Stimulated activated naive CD8-positive, alpha-beta T cell treated with anti-CD3 and anti-CD28 coated beads, Interleukin-15, Interleukin-2, amounts not matched to agents 100 U/mL and 50 U/mL, for 24 hours (primary cell): ENCODE measurements around the gene LIPN.
A peak's percentile ranks its signal among the peaks of the same experiment; 100 is the strongest.

Experiments
- ATAC-seq: fragments of 150-1000 bp; cut with Tn5 transposase; one replicate; pipeline ENCODE4 v1.10.0; 2021
- DNase-seq: peaks from one replicate; pipeline ENCODE4 v3.0.0; 2021

LIPN gene

DNA sequence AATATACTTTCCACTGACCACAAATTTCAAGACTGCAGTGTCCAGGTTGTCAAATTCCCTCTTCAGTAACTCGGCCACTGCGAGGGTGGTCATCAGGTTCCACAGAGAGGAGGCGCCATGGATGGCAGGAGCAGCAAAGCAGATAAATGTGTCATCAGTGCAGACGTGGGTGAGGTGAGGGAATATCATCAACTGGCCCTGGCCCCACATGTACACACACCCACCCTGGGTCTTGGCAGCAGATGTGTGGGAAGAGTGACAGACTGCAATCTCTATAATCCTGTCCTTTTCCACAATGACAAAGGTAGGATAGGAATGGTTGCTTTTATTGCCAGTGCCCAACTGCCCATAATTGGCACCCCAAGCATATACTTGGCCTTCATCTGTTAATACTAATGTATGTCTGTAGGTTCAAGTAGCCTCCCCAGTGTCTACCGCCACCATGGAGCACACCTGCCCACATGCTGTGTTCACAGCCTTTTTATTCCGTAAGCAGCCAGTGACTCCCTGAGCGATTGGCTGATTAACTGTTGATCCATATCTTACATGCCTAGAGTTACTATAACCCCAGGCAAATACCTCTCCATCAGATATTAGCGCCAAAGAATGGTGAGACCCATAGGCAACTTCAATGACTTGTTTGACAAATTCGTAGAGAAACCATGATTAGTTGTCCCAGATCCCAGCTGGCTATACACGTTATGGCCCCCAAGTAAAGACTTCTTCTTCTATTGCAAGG is 26.4 kb downstream of the LIPN start:
- ATAC-seq (no peak), DNase-seq (no peak)

DNA sequence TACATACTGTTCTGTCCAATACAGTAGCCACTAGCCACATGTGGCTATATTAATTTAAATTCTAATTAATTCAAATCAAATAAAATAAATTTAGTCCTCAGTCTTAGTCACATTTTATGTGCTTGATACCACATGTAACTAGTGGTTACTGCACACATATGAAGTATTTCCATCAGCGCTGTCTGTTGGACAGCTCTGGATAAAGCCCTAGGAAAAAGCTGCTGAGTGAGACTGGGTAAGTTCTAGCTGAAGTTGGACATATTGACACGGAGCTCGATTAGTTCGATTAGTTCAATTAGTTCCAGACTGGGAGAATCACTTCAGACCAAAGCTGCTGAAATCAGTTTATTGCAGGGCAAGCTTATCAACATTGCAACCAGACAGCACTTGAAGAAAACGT is 27.6 kb downstream of the LIPN start:
- no peak for DNase-seq
- no peak for ATAC-seq

DNA sequence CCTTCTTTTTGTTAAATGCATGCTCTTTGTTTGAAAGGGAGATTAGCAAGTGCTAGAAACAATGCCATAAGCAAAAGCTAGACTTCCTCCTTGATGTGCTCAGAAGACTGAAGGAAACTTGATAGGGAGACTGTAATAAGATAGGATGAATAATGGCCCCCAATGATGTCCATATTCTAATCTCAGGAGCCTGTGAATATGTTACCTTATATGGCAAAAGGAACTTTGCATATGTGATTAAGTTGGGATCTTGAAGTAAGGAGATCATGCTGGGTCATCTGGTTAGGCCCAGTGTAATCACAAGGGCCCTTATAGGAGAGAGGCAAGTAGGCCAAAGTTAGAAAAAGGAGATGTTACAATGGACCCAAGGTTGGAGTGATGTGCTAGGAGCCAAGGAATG is 29.1 kb downstream of the LIPN start:
- DNase-seq (no peak), ATAC-seq (no peak)

DNA sequence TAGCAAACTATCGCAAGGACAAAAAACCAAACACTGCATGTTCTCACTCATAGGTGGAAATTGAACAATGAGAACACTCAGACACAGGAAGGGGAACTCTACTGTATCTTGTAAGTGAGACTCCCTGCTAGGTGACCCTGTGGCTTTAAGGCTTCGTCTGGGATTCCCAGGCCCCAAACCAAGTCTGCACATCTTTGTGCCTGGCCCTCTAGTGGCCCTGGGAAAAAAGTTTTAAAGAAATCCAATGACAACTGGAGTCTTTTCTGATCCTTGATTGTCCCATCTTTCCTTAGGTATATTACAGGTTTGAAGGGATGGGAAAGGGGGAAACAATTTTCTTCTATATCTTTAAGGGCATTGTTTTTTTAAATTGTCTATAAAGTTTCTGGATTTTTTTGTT is 32.1 kb downstream of the LIPN start:
- ATAC-seq (peak; percentile 54), DNase-seq (peak; percentile 20)

DNA sequence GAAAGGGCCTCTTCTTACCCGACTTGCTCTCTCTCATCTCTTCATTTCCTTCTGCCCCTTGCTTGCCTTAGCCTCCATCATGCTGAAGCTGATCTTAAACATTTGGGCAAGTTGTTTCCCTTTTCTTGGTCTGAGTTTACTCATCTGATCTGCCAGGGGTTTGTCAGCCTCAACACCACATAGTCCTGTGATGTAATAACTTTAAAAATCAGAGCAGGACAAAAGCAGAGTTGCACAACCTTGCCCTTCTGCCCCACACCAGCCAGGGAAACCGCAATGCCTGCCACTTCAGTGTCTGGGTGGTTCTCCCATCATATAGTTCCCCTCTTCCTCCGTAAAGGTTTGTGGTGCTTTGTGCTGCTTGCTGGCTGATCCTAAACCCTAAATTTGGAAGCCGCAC is 32.8 kb downstream of the LIPN start:
- ATAC-seq (peak; percentile 21), DNase-seq (peak; percentile 14)

DNA sequence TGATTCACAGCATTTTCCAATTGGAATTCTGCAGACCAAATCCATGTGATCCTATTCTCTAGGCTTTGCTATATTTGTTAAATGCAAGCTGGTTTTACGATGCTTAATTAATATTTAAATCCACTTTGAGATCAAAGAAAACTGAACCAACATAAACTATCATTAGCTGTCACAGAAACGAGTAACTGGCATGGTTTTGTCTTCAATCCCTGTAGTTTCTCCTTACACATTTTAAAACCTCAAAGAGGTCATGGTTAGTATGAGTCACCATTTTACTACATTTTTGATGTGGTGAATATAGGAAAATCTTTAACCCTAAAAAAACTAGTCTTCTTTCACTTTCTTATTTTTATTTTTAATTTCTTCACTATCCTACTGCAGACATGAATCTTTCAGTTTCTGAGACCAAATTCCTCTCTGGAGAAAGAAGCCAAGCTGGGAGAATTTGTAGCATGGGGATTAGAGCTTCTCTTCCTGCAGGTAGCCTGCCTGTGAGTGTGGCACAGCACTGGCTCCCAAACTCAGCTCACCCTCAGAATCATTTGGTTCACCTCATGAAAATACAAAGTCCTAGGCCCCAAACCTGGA is 34.0 kb downstream of the LIPN start:
- no peak for DNase-seq
- ATAC-seq: peak; percentile 87

DNA sequence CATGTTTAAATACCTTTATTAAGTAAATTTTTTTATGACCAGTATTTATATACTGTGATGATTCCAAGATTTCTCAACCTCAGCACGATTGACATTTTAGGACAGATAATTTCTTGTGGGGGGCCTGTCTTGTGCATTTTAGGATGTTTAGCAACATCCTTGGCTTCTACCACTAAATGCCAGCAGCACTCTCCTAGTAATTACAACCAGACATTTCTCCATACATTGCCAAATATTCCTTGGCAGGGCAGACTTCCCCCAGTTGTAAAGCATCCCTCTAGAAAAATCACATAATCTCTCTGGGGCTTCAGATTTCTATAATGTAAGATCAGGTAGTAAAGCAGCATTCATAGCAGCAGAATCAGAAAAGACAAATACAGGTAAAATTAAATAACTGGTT is 34.9 kb downstream of the LIPN start:
- DNase-seq (no peak), ATAC-seq (no peak)

DNA sequence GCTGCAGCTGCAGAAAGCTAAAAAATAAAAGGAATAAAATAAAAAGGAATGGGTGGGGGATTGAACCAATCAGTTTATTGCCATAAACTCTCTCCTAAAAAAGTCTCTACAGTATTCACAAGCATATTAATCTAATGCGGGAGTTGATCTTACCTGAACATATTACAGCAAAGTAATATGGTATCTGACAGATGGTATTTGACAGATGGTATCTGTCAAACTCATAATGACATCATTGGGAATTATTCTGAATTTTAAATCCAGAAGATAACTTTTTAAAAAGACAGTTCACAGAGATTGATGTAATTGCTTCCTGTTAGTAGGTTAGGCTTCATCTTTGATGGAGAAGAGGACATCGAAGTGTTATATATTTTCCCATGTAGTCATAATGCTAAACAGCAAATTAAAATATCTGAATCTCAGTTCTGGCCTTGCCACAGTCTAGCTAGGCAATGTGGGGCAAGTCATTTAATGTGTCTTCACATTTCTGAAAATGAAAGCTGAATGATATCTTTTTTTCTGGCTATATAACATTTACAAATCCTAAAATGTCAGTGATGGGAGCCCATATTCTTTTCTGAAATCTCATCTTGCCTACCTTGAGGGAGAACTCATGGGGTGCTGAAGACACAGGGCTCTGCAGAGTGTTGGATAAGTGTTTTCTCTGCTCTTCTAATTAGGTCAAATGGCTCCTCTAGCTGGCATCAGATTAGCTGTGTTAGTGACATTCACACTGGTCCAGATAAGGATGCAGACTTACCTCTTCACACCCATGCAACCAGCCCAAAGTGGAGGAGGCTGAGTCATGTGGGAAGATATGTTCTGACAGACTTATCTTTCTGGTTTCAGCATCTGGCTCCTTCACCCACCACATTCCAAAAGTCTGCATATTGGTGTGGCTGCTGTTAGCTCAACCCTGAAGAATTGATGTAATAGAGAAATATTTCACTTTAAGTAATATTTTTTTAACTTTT is 40.6 kb downstream of the LIPN start:
- ATAC-seq: peak; percentile 90
- peak; percentile 27 for DNase-seq

DNA sequence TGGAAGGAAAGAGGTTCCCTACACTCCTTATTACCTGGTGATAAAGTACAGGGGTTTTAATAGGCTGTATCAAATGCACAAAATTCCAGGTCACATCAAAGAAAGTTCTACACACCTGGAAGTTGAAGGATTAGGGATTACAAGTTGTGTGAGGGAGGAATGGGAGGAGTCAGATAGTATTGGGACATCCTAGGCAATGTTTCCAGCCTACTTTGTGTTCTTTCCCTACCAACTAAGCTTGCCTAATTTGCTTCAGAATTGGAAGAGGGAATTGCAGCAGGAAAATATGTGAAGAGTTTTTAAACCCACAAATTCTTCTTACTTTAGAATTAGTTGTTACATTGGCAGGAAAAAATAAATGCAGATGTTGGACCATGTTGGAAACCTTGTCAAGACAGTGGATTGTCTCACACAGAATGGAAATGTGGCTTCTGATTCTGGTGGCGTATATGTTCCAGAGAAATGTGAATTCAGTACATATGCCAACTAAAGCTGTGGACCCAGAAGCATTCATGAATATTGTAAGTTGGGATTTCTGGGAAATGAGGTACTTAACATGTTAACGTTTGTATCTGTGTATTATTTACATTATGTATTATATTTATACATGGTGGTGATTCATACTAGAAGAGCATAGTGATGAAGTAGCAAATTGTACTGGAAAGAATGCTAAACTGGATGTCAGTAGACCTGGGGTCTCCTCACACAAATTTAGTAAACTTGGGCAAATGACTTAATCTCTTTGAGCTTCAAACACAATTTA is 42.9 kb downstream of the LIPN start, which contains the start of gene LIPM:
Gene LIPM (plus strand): TSS at position 208 of the 763 bp plus-strand sequence. CDS start 167 bp downstream, at position 375.
- no peak for DNase-seq
- ATAC-seq: no peak

DNA sequence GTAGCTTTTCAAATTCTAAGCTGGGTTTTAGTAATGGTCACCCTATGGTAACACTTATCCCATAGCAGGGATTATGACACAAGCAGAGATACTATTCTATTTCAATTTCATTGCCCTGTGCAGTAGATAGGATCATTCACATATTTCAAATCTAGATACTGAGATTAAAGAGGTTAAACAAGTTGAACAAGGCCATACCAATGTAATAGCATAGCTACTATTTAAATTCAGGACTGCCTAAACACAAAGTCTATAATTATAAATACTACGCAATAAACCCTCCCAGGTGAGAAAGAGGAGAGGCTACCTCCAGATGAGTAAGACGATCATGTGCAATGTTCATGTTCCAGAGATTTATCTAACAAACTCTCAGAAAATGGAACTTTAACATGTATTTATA is 43.8 kb downstream of the LIPN start:
- no peak for DNase-seq
- ATAC-seq: no peak

DNA sequence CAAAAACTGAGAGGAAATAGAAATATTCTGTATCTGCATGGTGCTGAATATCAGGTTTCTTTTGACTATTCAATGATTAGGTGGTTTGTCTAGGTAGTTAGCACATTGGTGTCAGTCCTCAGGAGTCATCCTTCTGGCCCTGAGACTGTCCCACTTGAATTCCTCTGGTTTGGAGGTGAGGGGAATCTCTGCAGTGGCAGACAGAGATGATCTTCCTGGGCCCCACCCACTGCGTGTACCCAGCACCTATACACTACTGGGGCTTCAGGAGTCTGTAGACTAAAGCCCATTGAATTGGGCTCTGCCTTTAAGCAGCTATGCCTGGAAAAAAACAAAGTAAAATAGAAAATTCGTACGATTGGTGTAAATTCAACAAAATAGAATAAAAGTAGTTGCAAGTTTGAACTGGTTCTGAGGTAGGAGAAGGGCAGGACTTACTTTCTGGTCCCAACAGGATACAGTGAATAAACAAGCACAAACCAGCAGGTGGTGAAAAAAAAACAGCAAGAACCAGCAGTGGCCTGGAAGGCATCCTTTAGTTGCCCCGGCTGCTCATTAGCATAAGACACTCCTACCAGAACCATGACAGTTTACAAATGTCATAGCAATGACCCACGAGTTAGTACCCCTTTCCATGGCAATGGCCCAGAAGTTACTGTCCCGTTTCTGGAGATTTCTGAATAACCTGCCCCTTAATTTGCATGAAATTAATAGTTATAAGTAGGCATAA is 44.4 kb downstream of the LIPN start:
- DNase-seq (no peak), ATAC-seq (no peak)

DNA sequence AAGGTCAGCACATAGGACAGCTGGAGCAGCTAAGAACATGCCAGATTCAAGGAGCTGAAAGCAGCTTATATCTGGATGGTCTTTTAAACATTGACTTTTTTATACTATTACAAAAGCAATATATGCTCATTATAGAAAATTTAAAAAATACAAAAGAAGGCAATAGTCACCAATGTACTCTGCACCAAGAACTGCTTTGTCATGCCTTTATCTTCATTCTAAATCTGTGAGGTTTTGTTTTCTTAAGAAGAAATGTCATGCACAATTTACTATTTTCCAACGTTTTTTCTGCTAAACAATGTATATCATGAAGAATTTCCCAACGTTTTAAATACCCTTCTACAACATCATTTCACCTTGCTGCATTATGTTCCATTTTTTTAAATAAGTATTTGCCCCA is 45.5 kb downstream of the LIPN start:
- no peak for ATAC-seq
- no peak for DNase-seq

DNA sequence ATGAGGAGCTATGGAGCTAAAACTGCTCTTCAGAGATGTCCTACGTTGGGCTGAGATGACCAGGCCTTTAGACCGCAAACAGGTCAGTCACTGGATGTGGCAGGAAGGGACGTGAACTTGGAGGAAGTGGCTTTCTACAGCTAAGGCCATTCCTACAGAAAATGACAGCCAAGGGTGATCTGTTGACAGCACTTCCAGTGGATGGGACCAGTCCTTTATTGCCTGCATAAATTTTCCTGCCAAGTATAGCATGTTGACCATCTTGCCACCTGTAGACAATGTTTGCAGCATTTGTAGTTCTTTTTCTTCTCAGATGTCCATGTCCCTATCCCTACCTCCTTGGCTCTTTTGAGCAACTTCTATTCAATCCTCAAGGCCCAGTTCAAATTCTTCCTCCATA is 46.1 kb downstream of the LIPN start:
- no peak for ATAC-seq
- DNase-seq: no peak

DNA sequence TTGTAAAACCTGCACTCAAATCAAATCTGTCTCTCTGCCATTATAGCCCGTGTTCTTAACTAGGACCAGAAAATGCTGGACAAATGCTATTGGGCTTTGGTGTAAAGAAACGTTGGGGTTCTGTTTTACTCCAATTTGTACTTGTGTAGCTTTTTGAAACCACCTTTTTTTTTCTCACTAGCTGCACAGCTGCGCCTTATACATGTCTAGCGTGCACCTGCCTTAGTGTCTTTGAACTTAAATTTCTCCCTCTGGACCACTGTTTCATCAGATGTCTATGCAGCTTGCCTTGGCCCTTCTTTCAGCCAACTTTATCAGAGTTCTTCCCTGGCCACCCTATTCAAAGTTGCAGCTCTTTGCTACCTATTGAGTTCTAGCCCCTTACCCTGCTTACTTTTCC is 49.8 kb downstream of the LIPN start:
- ATAC-seq (no peak), DNase-seq (no peak)

DNA sequence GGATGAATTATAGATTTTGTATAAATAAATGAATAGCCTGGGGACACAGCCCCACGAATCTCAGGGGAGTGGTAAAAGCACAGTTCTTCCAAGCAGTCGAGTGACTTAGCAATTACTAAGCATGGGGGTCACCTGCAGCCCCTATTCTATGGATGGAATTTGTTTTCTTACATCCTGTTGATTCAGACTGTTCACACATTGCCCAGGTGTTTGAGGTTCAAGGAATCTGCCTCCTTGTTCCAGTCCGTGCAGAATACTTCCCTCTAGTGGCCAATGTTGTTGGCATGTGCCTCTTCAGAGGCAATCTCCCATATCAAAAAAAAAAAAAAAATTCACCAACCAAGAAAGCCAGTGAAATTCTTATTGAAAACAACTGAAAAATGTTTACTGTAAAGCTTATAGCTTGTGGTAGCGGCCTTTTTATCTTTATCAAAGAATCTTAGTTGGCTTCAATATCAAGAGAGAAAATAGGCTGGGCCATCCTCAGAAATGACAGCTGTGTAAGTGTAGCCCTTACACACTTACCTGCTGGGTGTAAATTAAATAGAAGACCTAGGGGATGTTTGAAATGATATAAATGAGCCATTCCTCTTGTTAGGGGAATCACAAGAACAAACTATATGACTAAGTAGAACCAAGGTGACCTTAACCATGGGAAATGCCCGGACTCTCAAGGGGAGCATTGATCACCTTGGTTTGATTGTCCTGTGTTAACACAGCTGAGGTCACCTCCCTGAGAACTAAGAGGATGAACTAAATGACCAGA is 50.6 kb downstream of the LIPN start:
- ATAC-seq (peak; percentile 75), DNase-seq (peak; percentile 21)

DNA sequence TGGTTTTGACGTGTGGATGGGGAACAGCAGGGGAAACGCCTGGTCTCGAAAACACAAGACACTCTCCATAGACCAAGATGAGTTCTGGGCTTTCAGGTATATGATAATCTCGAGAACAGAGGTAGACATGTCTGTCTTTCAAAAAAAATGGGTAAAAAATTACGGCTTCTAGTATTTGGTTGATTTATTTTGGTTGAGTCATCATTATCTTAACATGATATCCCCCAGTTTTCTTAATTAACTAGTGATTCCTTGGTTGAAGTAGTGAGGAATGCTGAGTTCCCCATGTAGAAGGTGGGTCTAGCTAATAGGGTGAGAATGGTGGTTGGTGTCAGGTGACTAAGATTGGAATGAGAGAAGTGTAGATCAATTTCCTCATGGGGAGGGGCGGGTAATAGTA is 53.4 kb downstream of the LIPN start:
- no peak for ATAC-seq
- DNase-seq: no peak

DNA sequence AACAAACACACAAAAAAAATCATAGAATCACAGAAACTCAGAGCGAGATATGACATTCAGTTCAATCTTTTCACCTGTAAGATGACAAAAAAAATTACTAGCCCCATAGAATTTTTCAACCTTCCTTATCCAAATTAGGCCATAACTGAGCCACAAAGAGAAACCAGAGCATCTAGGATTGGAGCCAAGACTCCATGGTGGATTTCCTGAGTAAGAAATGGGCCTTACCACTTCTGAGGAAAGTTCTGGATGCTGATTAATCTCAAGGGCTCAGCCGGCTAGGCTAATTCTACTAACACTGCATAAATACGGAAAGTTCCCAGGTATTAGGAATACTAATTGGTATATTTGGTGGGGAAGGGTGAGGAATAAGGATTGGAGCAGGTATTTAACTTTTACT is 59.5 kb downstream of the LIPN start:
- DNase-seq (no peak), ATAC-seq (no peak)

DNA sequence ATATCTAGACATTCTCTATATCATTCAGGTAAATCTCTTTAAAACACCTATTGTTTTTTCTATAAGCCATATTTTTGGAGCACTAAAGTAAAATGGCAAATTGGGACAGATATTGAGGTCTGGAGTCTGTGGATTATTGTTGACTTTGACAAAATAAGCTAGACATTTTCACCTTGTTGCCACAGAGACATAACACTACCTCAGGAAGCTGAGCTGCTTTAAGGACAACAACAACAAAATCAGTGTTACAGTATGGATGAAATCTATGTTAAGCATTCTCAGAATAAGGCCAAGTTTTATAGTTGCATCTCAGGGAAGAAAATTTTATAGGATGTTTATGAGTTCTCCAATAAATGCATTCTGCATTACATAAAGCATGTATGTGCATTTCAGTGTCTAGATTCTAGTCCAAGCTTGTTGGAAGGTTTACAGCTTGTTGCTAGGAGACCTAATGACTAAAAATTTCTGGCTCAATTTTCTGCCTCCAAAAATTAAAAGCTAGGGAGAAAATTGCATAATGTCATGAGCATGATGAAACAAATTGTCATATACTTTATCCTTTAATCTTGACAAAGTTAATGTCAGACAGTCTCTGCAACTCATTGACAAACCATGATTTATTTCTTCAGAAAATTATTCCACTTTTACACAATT is 61.1 kb downstream of the LIPN start:
- no peak for ATAC-seq

DNA sequence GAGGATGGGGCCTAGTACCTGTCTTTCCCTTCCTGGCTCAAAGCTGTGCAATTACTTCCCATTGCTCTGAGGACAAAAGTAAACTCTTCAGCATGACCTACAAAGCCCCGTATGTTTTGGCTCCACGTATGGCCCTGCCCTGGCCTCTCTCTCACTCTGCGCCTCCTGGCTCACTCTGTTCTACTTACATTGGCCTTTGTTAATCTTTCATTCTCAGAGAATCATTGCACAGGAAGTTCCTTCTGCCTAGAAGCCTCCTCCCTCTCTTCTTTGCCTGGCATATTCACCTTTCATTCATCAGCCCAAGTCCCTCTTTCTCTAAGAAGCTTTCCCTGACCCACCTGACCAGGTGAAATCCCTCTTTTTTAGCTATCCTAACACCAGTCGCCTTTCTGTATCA is 66.6 kb downstream of the LIPN start:
- DNase-seq (no peak), ATAC-seq (no peak)

More for the DNA sequence above, 61.1 kb downstream of the LIPN start:
- DNase-seq: no peak

DNA sequence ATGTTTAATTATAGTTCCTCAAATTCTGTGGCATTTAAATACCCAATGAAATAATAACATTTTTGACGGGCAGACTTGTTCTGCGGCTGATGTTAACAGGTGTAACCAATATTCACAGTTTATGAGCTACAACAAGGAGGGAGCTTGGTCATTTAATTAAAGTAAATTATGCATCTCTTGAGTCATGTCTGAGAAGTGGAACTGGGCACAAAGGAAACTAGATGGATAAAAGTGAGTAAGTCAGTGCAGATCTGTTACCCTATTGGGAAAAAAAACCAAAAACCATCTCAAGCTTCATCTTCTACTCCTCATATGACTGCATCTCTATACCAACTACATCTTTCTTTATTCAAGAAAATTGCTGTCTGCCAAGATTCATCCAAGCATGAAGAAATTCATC is 67.9 kb downstream of the LIPN start:
- DNase-seq (no peak), ATAC-seq (peak; percentile 29)
